ENCODE results near the gene CDK9.

Gene CDK9

DNA sequence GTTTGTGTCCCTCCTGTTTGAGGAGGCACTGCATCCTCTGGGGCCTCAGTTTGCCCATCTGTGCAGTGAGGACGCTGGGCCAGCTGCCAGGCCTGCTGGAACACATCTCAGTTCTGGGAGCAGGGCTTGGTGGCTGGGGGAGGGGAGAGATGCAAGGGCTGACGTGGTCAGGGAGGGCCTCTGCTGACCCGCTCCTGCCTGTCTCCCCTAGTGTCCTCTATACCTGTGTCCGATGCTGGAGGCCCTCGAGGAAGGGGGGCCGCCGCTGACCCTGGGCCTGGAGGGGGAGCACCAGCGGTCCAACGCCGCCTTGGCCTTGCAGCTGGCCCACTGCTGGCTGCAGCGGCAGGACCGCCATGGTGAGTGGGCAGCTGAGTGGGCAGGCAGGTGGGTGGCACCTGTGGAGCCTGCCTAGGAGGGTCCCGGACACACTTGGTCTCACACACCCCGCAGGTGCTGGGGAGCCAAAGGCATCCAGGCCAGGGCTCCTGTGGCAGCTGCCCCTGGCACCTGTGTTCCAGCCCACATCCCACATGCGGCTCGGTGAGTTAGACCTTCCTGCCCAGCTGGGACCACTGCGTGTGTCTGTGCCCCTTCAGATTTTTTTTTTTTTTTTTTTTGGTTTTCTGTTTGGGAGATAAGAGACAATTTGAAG, 22.6 kb downstream of the CDK9 start:
- no peaks in the 10 kb centered on the region for H3K36me3 ChIP-seq (ENCODE audit: low read length)
- H3K9ac ChIP-seq (ENCODE audit: low read length): no peak overlapping the region
- no peak overlapping the region for H3K4me2 ChIP-seq (ENCODE audit: low read depth, low read length, poor library complexity, severe bottlenecking)
- no peak for TF ChIP-seq EZH2phosphoT487 (conservative IDR thresholded peaks at IDR 0.05; ENCODE audit: low read length)
- TF ChIP-seq, protein P1, sequence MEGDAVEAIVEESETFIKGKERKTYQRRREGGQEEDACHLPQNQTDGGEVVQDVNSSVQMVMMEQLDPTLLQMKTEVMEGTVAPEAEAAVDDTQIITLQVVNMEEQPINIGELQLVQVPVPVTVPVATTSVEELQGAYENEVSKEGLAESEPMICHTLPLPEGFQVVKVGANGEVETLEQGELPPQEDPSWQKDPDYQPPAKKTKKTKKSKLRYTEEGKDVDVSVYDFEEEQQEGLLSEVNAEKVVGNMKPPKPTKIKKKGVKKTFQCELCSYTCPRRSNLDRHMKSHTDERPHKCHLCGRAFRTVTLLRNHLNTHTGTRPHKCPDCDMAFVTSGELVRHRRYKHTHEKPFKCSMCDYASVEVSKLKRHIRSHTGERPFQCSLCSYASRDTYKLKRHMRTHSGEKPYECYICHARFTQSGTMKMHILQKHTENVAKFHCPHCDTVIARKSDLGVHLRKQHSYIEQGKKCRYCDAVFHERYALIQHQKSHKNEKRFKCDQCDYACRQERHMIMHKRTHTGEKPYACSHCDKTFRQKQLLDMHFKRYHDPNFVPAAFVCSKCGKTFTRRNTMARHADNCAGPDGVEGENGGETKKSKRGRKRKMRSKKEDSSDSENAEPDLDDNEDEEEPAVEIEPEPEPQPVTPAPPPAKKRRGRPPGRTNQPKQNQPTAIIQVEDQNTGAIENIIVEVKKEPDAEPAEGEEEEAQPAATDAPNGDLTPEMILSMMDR (IDR thresholded peaks at IDR 0.05; ENCODE audit: insufficient read depth, low read length, poor library complexity, severe bottlenecking): no peak
- H3K79me2 ChIP-seq (ENCODE audit: insufficient read depth, low read length): peaks cover 18% of the 10 kb centered on the region
- no peaks in the 10 kb centered on the region for H4K20me1 ChIP-seq (ENCODE audit: low read depth, low read length)
- H3F3A ChIP-seq (ENCODE audit: insufficient read depth): no peaks in the 10 kb centered on the region
- H3K27ac ChIP-seq (ENCODE audit: low read depth, low read length): no peak overlapping the region
- H2AFZ ChIP-seq (ENCODE audit: low read depth, low read length, severe bottlenecking): no peak overlapping the region
- no peaks in the 10 kb centered on the region for H3K27me3 ChIP-seq (ENCODE audit: low read length)
- H3K9me2 ChIP-seq (replicated peaks; ENCODE audit: insufficient read depth, low read length): no peaks in the 10 kb centered on the region
- H3K9me3 ChIP-seq (ENCODE audit: insufficient read depth, low read length): no peaks in the 10 kb centered on the region
- no peak overlapping the region for H3K4me3 ChIP-seq (ENCODE audit: insufficient read depth, low read length, poor library complexity, severe bottlenecking)

DNA sequence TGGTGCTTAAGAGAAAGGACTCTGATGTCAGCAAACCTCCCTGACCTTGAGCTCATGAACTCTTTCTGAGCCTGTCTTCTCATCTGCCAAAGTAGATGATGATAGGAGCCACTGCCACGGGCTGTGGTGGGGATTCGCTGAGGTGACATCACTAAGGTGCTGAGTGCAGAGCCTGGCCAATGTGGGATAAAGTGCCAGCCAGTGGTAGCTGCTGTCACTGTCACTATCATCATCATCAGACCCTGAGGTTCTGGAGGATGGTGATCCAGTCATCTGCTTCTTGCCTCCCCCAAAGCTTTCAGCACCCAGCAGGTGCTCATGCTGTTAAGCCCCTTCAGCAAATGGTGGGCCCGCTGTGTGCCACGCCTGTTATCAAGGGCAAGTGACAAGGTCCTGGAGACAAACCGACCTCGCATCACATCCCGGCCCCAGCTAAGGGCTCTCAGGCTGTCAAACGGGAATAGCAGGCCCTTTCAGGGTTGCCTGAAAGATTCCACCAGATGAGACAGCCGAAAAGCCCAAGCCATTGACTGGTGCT, 23.2 kb downstream of the CDK9 start:
- Histone ChIP-seq H3K9me2 (replicated peaks; ENCODE audit: insufficient read depth, low read length) (no peaks in the 10 kb centered on the region), H3K4me3 (ENCODE audit: insufficient read depth, low read length, poor library complexity, severe bottlenecking) (no peak overlapping the region), H3K27me3 (ENCODE audit: low read length) (no peaks in the 10 kb centered on the region), H3K9ac (ENCODE audit: low read length) (no peak overlapping the region), H3K4me2 (ENCODE audit: low read depth, low read length, poor library complexity, severe bottlenecking) (no peak overlapping the region), H3K79me2 (ENCODE audit: insufficient read depth, low read length) (peaks cover 12% of the 10 kb centered on the region), H4K20me1 (ENCODE audit: low read depth, low read length) (no peaks in the 10 kb centered on the region), H3K9me3 (ENCODE audit: insufficient read depth, low read length) (no peaks in the 10 kb centered on the region), H3F3A (ENCODE audit: insufficient read depth) (no peaks in the 10 kb centered on the region), H3K36me3 (ENCODE audit: low read length) (no peaks in the 10 kb centered on the region), H2AFZ (ENCODE audit: low read depth, low read length, severe bottlenecking) (no peak overlapping the region), H3K27ac (ENCODE audit: low read depth, low read length) (no peak overlapping the region)
- TF ChIP-seq, protein P1 (IDR thresholded peaks at IDR 0.05; ENCODE audit: insufficient read depth, low read length, poor library complexity, severe bottlenecking): no peak

DNA sequence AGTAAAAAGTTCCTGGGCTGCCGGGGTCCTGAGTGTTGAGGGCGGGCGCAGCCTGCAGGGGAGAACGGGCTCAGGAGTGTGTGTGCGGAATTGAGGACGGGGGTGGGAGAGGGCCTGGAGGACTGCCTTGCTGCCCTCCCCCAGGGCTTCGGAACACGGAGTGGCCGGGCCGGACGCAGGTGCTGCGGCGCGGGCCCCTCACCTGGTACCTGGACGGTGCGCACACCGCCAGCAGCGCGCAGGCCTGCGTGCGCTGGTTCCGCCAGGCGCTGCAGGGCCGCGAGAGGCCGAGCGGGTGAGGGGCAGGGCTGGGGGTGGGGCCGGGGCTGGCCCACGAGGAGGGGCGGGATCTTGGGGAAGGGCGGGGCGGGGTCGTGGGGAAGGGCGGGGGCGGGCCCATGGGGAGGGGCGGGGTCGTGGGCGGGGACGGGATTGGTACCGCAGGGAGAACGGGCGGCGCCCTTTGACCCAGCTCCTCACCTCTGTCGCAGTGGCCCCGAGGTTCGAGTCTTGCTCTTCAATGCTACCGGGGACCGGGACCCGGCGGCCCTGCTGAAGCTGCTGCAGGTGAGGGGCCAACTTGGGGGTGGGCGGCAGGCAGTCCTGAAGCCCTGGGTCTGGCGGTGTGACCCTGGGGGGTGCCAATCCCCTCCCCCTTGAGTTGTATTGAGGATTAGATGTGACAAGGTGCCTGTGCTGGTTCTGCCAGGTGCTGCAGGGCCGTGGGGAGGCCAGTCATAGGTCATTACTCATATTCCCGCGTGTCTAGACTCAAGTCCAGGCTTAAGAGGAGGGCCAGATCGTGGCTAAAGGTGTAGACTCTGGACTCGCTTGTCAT, 23.9 kb downstream of the CDK9 start:
- Histone ChIP-seq H3K27ac (ENCODE audit: low read depth, low read length) (no peak overlapping the region), H3K36me3 (ENCODE audit: low read length) (no peaks in the 10 kb centered on the region), H3K4me3 (ENCODE audit: insufficient read depth, low read length, poor library complexity, severe bottlenecking) (no peak overlapping the region), H3K4me2 (ENCODE audit: low read depth, low read length, poor library complexity, severe bottlenecking) (no peak overlapping the region), H3K79me2 (ENCODE audit: insufficient read depth, low read length) (peaks cover 5% of the 10 kb centered on the region; the same call in 1 of the 2 replicates), H4K20me1 (ENCODE audit: low read depth, low read length) (no peaks in the 10 kb centered on the region), H3K9ac (ENCODE audit: low read length) (no peak overlapping the region), H3K27me3 (ENCODE audit: low read length) (no peaks in the 10 kb centered on the region), H3K9me3 (ENCODE audit: insufficient read depth, low read length) (no peaks in the 10 kb centered on the region), H3K9me2 (replicated peaks; ENCODE audit: insufficient read depth, low read length) (no peaks in the 10 kb centered on the region), H2AFZ (ENCODE audit: low read depth, low read length, severe bottlenecking) (no peak overlapping the region), H3F3A (ENCODE audit: insufficient read depth) (no peaks in the 10 kb centered on the region)
- TF ChIP-seq, protein P1 (IDR thresholded peaks at IDR 0.05; ENCODE audit: insufficient read depth, low read length, poor library complexity, severe bottlenecking): no peak
- TF ChIP-seq EZH2phosphoT487 (conservative IDR thresholded peaks at IDR 0.05; ENCODE audit: low read length): no peak

Measured in SU-DHL-6 (cell line).